Fibroblast of skin of right quadriceps (primary cell): ENCODE results near the gene ATOH8.

Source experiments
- DNase-seq: peaks from one replicate; pipeline ENCODE4 v3.0.0-alpha.2; 2013

ATOH8 gene

DNA sequence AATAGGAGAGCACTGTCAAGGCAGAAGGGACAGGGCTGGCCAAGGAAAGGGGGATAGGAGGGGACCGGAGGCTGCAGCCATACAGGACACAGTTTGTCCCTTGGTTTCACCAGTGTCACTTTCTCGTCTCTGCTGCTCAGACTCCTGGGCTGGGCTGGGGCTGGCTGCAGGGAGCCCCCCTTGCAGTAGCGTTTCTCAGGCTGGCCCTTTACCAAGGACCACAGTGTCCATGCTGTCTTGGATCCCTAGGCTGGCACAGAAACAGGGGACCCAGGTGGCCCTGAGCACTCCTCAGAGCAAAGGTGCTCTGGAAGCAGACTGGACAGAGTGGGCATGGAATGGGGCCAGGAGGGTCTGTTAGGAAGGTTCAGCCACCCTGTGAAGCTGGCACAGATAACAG, 34.8 kb downstream of the ATOH8 start:
- no peak for DNase-seq

DNA sequence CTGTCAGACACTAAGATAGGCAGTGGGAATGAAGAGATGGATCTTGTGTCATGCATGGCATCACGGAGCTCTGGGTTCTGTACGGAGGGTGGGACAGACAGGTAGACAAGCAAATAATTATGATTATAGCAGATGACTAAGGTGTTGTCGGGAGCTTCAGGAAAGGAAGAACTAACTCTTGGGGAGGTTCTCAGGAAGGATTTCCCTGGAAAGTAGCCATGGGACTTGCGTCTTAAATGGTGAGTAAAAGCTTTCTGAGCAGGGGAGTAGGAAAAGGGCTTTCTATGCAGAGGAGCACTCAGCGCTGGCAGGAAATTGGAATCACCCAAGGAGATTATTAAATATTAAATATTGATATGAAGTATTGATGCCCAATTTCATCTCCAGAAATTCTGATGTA, 35.5 kb downstream of the ATOH8 start:
- no peak for DNase-seq

DNA sequence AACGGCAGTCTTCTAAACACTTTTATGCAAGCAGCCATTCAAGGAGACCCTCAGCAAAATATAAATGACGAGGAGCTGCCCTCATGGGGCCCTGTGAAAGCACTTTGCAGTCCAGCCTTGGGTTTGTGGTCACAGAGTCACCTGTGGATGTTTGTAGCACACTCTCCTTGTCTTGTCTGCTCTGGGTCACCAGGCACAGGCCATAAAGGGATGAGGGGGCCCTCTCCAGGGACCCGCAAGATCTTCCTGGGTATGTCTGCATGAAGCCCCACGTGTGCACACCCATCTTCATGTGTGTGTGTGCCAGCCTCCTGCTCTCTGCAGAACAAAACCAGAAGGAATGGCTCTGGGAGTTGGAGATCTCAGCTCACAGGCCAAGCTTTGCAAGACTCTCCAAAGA, 36.2 kb downstream of the ATOH8 start:
- DNase-seq, result no peak

- DNase-seq, result no peak
Observed at GRCh38 chr2:85790499-85791188, 36.9 kb downstream of the ATOH8 start.

GRCh38 chr2:85791704-85792565, 38.1 kb downstream of the ATOH8 start:
- no peak for DNase-seq

DNA sequence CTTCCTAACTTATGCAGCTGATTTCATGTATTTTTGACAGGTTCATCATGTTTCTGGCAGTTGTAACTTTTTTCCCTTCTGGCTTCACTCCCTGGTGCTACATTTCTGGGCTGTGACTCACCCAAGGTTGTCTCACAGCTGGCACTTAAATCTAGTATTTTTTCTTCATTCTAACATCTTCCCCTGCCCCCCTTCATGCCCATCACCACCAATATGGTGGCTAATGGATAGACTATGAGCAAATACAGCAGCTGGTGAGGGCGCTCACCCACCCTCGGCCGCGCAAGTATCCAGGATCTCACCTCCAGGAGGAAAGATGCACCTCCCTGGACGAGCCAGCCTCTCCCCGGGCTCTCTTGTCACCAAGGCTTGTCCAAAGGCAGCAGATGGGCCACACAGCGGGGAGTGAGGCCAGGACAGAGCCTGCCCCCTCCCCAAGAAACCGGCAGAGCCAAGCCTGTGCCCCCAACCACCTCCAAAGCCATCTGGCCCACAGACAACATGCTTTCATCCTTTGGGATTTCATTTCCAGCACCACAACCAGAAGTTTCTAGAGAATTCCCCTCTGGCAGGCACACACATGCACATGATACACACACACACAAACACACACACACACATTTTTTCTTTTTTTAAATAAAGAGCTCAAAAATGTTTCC, 39.1 kb downstream of the ATOH8 start:
- DNase-seq, result peak; percentile 80

DNA sequence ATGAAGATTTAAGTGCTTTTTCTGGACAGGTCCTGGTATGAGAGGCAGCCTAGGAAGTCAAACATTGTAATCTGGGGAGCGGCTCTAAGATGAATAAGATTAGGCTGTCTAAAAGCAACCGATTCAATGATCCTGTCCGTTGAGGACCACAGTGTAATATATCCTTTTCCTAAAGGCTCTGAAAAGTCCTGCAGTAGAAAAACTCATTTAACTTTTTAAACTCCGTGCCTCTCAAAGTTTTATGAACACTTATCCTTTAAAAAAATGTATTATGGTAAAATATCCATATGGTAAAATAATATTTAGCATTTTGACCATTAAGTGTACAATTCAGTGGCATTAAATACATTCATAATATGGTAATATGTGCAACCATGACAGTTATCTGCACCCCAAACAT, 39.8 kb downstream of the ATOH8 start:
- DNase-seq, result no peak

GRCh38 chr2:85794038-85794441, 40.2 kb downstream of the ATOH8 start:
- DNase-seq, result no peak

GRCh38 chr2:85794491-85795121, 40.8 kb downstream of the ATOH8 start:
- DNase-seq, result no peak

DNA sequence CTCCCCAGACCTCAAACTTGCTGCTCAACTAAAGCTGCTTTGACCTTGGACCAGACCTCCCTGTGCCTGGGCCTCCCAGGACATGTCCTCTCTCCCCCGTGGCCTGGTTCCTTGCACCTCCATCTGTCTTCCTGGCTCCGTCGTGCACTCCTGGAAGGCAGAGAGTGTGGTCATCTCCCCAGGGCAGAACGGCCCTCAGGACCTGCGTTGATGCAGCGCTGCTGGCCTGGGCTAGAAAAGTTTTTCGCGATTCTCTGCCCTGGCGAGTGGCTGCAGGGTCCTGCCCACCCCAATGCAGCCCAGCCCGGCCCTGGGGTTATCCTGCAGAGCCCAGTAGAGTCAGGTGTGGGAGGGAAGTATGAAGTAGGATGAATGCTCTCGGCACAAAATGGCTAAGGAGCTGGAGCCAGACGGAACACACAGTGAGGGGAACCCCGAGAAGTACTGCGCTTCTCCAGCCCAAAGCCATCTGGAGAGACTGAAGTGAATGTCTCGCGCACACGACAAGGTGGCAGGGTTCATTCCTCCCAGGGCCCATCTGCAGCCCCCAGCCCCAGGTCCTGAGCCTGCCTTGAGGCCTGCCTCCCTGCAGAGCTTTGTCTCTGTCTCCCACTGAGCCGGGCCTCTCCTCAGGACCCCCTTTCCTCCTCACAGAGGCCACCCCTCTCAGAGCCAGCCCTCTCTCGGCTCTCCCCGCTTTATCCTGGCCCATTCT, 41.7 kb downstream of the ATOH8 start:
- DNase-seq, result no peak

DNA sequence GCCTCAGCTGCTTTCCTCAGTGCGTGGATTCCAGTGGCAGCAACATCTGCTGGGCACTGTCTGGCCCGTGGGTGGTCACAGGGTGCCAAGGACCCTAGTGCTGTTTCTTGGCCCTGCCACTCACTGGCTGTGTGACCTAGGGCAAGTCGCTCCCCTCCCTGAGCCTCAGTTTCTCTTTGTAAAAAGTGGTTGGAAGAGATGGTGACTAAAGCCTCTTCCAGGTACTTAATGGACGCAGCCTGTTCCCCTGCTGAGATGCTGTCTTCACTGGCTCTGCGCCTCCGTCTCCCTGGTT, 42.2 kb downstream of the ATOH8 start:
- DNase-seq, result no peak

DNA sequence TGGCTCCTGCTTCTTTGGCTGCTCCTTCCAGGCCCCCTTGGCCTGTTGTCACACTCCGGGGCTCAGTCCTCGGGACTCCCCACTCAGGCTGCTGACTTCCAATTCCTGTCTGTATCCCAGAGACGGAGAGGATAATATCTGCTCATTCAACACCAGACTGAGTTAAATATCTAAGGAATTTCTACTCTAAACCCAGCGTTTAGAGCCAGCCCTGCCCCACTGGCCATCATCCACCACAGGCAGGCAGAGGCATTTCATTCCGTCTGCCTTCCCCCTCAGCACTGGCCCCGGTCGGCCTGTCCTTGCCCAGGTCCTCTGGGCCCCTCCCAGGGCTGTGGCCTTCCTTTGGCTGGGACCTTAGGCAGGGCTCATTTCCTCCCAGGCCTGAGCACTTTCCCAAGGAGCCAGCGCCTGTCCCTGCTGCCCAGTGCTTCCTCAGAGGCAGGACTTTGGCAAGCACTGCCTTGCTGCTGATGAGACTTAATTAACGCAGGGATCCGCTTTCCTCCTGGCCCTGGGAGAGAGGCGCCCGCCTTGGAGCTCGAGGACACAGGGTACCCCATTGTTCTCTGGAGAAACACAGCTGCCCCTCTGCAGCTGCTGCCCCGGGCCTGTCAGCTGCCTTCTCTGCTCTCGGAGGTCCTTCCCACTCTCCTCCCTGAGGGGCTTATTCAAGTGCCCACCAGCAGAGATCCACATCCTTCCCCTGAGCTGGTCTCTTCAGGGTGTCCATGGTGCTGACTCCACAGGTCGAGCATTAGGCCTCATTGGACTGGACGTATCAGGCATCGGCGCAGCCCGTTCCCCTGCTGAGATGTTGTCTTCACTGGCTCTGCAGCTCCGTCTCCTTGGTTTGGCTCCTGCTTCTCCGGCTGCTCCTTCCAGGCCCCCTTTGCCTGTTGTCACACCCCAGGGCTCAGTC, 42.8 kb downstream of the ATOH8 start:
- DNase-seq, result no peak

DNA sequence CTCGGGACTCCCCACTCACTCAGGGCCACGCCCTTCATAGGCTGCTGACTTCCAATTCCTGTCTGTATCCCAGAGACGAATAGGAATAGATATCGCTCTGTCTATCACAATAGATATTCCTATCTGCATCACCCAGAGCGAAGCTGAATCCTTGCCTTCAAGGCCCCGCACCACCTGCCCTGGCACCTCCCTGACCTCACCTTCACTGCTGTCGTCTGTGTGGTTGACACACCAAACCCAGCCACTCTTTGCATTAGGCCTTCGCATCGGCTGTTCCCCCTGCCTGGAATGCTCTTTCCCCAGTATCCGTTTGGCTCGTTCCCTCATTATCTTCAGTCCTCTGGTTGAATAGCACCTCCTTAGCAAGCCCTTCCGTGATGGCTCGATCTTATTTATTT, 43.5 kb downstream of the ATOH8 start:
- no peak for DNase-seq

- DNase-seq, result no peak
Observed at GRCh38 chr2:85797921-85798320, 44.1 kb downstream of the ATOH8 start.

DNA sequence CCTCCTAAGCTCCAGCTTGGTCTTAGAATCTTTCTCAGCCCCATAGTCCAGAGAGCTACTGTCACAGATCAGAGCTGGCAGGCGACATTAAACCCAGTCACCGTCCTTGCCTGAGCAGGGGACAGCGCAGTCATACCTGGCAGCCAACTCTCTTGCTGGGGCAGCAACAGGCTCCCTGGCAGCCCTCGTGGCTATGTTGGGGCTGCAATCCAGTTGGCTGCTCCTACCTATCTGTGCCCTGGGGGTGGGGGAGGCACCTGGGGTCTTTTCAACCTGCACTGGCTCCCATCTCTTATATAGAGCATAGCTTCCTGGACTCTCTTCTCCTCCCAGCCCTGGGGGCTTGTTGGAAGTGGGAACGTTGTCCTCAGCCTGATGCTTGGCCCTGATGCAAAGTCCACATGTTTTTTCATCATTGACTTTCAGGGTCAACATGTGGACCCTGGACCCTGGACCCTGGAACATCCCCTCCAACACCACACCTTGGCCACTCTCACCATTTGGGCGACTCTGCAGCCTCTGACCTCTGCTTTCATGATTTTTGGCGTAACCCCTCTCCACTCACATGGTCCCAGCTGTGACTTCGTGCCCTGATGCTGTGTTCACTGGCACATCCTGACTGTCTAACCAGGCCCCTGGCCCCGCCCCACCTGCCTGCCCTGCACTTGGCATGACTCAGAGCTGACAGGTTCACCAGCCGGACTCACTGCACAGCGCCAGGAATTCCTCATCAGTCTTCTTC, 45.6 kb downstream of the ATOH8 start:
- no peak for DNase-seq

- no peak for DNase-seq
Observed at GRCh38 chr2:85800586-85800985, 46.8 kb downstream of the ATOH8 start.

DNA sequence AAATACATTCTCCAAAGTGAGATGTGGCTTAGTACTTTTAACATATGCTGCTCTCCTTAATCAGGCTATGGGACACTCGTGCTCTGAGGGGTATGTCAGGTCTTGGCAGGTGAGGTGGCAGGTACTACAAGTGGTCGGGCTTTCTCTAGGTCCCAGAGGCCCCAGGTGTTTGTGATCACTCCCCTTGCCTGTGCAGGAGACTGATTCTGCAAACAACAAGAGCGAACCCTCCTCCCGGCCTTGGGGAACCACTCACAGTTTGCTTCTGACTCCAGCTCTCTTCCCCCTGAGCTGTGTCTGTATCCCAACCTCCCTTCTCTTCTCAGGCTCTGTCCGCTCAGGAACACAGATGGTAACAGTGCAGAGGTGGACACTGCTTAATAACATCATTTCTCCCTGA, 48.1 kb downstream of the ATOH8 start:
- DNase-seq, result no peak

- DNase-seq, result peak; percentile 53
Observed at GRCh38 chr2:85802354-85803103, 48.7 kb downstream of the ATOH8 start.

- no peak for DNase-seq
Observed at GRCh38 chr2:85803704-85804425, 50.1 kb downstream of the ATOH8 start.

GRCh38 chr2:85804583-85804982, 50.8 kb downstream of the ATOH8 start:
- no peak for DNase-seq
